Gastrocnemius medialis (tissue), 4 donors: ENCODE data around the gene PPP3CA.

Experiments used
- POLR2A ChIP-seq, 2 donors: fragments of 450-650 bp; IDR thresholded peaks; one replicate each; pipeline ENCODE4 v1.6.1; 2017; ENCODE audit warnings: antibody characterized with exemption in 2 of 2, mild to moderate bottlenecking in 2 of 2, moderate library complexity in 2 of 2
- TF ChIP-seq, protein P1 (sequence below), 5 experiments: fragments of 450-650 bp in 3 of 5; fragments of 200-600 bp in 2 of 5; sonication (generic) in 2 of 5; IDR thresholded peaks in 4 of 5; conservative IDR thresholded peaks in 1 of 5; 1 replicate in 4 of 5; 2 replicates in 1 of 5; pipeline ENCODE4 v1.5.1; 2016 to 2019; ENCODE audit warnings: antibody characterized with exemption in 5 of 5, mild to moderate bottlenecking in 3 of 5, moderate library complexity in 3 of 5

DNA sequence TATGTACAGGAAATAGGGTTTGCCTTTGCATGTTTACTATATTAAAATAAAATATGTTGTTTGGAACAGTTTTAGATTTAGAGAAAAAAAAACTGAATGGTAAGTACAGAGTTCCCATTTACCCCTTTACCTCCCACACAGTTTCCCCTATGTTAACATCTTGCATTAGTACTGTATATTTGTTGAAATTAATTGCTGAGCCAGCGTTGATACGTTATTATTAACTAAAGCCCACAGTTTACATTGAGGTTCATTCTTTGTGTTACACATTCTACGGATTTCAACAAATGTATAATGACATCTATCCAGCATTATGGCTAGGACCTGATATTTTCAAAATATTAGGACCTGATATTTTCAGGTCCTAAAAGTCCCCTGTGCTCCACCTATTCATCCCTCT, 70.7 kb downstream of the PPP3CA start:
- no peak for TF ChIP-seq POLR2A (IDR thresholded peaks at IDR 0.05)
- TF ChIP-seq, protein P1, sequence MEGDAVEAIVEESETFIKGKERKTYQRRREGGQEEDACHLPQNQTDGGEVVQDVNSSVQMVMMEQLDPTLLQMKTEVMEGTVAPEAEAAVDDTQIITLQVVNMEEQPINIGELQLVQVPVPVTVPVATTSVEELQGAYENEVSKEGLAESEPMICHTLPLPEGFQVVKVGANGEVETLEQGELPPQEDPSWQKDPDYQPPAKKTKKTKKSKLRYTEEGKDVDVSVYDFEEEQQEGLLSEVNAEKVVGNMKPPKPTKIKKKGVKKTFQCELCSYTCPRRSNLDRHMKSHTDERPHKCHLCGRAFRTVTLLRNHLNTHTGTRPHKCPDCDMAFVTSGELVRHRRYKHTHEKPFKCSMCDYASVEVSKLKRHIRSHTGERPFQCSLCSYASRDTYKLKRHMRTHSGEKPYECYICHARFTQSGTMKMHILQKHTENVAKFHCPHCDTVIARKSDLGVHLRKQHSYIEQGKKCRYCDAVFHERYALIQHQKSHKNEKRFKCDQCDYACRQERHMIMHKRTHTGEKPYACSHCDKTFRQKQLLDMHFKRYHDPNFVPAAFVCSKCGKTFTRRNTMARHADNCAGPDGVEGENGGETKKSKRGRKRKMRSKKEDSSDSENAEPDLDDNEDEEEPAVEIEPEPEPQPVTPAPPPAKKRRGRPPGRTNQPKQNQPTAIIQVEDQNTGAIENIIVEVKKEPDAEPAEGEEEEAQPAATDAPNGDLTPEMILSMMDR (IDR thresholded peaks at IDR 0.05 in 4 of 5, conservative IDR thresholded peaks at IDR 0.05 in 1 of 5), result no peak
